Activated T-cell treated with anti-CD3 and anti-CD28 coated beads, Interleukin-2, amount 50 U/mL, for 24 hours (primary cell): Measurements from ENCODE around the gene FBXO10.

Experiments used
- DNase-seq: peaks from one replicate; pipeline ENCODE4 v3.0.0-alpha.2; 2020
- H3K27ac Mint-ChIP-seq: 2 replicates; pipeline ENCODE4 v1.8.0; 2020; ENCODE audit warnings: mild to moderate bottlenecking, mixed read lengths
- H3K27me3 Mint-ChIP-seq: 2 replicates; pipeline ENCODE4 v1.8.0; 2020; ENCODE audit warnings: mixed read lengths
- H3K36me3 Mint-ChIP-seq: 2 replicates; pipeline ENCODE4 v1.8.0; 2020; ENCODE audit warnings: low read depth, mixed read lengths
- H3K4me1 Mint-ChIP-seq: 2 replicates; pipeline ENCODE4 v1.8.0; 2020; ENCODE audit warnings: low read depth, mixed read lengths
- H3K4me3 Mint-ChIP-seq: 2 replicates; pipeline ENCODE4 v1.8.0; 2020; ENCODE audit warnings: mild to moderate bottlenecking, moderate library complexity, mixed read lengths
- H3K9me3 Mint-ChIP-seq: 2 replicates; pipeline ENCODE4 v1.8.0; 2020; ENCODE audit warnings: mixed read lengths

Gene FBXO10

GRCh38 chr9:37549527-37549926 lies 26.7 kb downstream of the FBXO10 start:
- Mint-ChIP-seq H3K9me3 (no peaks in the 10 kb centered on the region), H3K36me3 (no peaks in the 10 kb centered on the region), H3K4me1 (peaks cover 4% of the 10 kb centered on the region), H3K27ac (no peak overlapping the region), H3K27me3 (no peaks in the 10 kb centered on the region), H3K4me3 (no peak overlapping the region)
- DNase-seq: no peak

DNA sequence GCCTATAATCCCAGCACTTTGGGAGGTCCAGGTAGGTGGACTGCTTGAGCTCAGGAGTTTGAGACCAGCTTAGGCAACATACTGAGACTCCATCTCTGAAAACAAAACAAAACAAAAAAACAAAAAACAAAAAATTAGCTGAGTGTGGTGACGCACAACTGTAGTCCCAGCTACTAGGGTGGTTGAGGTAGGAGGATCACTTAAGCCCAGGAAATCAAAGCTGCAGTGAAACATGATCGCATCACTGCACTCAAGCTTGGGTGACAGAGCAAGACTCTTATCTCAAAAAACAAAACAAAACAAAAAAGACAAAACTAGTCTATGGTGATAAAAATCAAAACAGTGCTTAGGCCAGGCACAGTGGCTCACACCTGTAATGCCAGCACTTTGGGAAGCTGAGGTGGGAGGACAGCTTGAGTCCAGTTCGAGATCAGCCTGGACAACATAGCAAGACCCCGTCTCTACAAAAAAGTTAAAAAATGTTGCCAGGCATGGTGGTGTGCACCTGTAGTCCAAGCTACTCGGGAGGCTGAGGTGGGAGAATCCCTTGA lies 28.8 kb downstream of the FBXO10 start:
- H3K36me3 Mint-ChIP-seq: no peaks in the 10 kb centered on the region
- no peak overlapping the region for H3K4me3 Mint-ChIP-seq
- no peaks in the 10 kb centered on the region for H3K27me3 Mint-ChIP-seq
- no peak for DNase-seq
- H3K27ac Mint-ChIP-seq: no peak overlapping the region
- no peaks in the 10 kb centered on the region for H3K9me3 Mint-ChIP-seq
- H3K4me1 Mint-ChIP-seq: peaks cover 4% of the 10 kb centered on the region

DNA sequence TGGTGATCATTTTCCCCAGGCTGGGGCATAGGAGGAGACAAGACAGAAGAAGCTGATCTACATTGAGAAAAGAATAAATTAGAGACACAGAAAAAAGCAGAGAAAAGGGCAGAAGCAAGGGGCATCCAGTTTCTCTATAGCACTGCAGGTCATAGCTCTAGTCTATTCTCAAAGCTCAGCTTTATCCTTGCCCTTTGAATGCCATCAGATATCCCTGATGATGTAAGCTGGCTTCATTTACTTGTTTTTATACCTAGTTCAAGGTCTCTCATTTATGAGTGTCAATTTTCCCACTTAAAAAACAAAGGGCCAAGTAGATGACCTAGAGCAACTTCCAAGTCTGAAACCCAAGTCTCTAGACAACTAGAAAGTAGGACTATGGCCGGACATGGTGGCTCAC lies 32.7 kb downstream of the FBXO10 start:
- Mint-ChIP-seq H3K27me3 (no peaks in the 10 kb centered on the region), H3K4me3 (no peak overlapping the region), H3K27ac (no peak overlapping the region), H3K9me3 (no peaks in the 10 kb centered on the region), H3K36me3 (peaks cover 14% of the 10 kb centered on the region), H3K4me1 (no peaks in the 10 kb centered on the region)
- no peak for DNase-seq

DNA sequence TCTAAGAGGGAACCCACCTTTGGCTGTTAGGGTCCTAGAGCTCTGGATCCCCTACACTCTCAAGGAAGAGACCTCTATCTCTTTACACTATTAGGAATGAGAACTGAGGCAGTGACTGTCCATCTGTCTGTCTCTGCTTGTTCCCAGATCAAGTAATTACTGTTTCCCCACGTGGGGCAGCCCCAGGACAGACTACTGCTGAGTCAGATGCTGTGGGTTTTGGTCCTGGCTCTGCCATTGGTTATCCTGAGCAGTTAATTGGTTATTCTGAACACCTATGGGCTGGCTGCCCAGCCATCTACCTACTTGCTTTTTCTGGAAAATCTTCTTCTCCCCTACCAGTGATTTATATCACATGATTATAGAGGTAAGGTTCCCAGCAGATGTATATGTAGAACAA lies 33.3 kb downstream of the FBXO10 start:
- Mint-ChIP-seq H3K36me3 (peaks cover 18% of the 10 kb centered on the region), H3K4me1 (no peaks in the 10 kb centered on the region)

GRCh38 chr9:37542488-37542887 lies 33.7 kb downstream of the FBXO10 start:
- Mint-ChIP-seq H3K4me1 (no peaks in the 10 kb centered on the region), H3K36me3 (peaks cover 22% of the 10 kb centered on the region), H3K9me3 (no peaks in the 10 kb centered on the region), H3K27ac (no peak overlapping the region), H3K4me3 (no peak overlapping the region), H3K27me3 (no peaks in the 10 kb centered on the region)
- DNase-seq: no peak

More for the DNA sequence above, 33.3 kb downstream of the FBXO10 start:
- no peaks in the 10 kb centered on the region for H3K27me3 Mint-ChIP-seq
- no peak for DNase-seq
- H3K4me3 Mint-ChIP-seq: no peak overlapping the region
- no peaks in the 10 kb centered on the region for H3K9me3 Mint-ChIP-seq
- H3K27ac Mint-ChIP-seq: no peak overlapping the region

DNA sequence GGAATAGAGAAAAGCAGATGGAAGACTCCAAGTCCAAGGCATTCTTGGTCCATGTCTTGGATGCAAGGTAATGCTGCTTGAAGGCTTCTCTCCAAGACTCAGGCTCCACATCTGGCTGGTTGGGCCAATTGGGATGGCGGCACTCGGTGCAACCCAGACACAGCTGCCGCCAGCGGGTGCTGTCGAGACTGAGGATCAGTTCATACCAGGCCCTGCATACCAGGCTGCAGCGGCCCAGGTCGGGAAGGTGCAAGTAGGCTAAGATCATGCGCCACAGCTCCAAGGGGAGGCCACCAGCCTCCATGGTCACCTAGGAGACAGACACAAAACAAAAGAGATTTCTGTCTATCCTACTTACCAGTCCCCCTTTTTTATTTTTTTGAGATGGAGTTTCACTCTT lies 34.7 kb downstream of the FBXO10 start:
- Mint-ChIP-seq H3K36me3 (peaks cover 31% of the 10 kb centered on the region), H3K27me3 (no peaks in the 10 kb centered on the region), H3K4me1 (no peaks in the 10 kb centered on the region), H3K9me3 (no peaks in the 10 kb centered on the region), H3K4me3 (no peak overlapping the region), H3K27ac (no peak overlapping the region)
- DNase-seq: no peak

DNA sequence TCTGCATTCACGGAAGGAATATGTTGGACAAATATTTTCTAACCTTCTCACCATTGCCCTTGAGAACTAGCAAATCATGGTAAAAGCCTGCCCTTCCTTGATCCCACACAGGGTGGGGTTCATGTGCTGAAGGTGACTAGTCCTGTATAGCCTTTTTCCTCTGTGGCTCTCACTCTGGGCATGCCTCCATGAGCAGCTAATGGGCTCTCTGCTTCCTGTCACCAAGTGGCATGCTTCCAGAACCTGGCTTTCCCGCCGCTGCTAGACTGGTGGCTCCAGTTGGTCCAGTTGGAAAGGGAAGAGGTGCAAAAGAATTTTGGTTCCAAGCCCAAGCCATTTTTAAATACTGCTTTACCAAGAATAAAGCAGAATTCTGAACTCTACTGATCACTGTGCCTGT lies 35.5 kb downstream of the FBXO10 start:
- H3K4me1 Mint-ChIP-seq: no peaks in the 10 kb centered on the region
- peaks cover 36% of the 10 kb centered on the region for H3K36me3 Mint-ChIP-seq
- DNase-seq: no peak
- H3K4me3 Mint-ChIP-seq: no peak overlapping the region
- H3K27ac Mint-ChIP-seq: no peak overlapping the region
- no peaks in the 10 kb centered on the region for H3K27me3 Mint-ChIP-seq
- no peaks in the 10 kb centered on the region for H3K9me3 Mint-ChIP-seq

- H3K36me3 Mint-ChIP-seq: peaks cover 36% of the 10 kb centered on the region
- H3K27me3 Mint-ChIP-seq: no peaks in the 10 kb centered on the region
- no peaks in the 10 kb centered on the region for H3K9me3 Mint-ChIP-seq
- no peak overlapping the region for H3K27ac Mint-ChIP-seq
- no peaks in the 10 kb centered on the region for H3K4me1 Mint-ChIP-seq
- H3K4me3 Mint-ChIP-seq: no peak overlapping the region
- no peak for DNase-seq
Measured at GRCh38 chr9:37539634-37540033, 36.5 kb downstream of the FBXO10 start.

GRCh38 chr9:37538099-37538498 lies 38.1 kb downstream of the FBXO10 start:
- no peaks in the 10 kb centered on the region for H3K9me3 Mint-ChIP-seq
- peaks cover 36% of the 10 kb centered on the region for H3K36me3 Mint-ChIP-seq
- no peak overlapping the region for H3K4me3 Mint-ChIP-seq

DNA sequence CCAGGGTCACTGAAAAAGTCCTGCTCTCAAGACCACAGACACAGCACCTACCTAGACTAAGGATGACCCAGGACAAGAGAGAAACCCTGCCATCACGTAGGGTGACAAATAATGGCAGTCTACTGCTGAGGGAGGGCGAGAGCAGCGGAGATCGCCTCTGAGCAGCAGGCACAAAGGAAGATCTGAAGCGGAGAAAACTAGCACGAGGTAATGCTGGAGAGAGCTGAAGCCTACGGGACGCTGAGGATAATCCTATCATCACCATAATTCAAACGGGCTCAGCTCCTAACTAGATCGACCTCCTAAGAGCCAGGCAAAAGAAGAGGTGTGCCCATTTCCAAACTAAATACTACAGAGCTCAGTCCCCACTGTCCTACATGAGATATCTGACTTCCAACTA lies 41.3 kb downstream of the FBXO10 start:
- Mint-ChIP-seq H3K27me3 (no peaks in the 10 kb centered on the region), H3K4me1 (peaks cover 8% of the 10 kb centered on the region), H3K36me3 (peaks cover 32% of the 10 kb centered on the region), H3K9me3 (no peaks in the 10 kb centered on the region), H3K27ac (no peak overlapping the region), H3K4me3 (no peak overlapping the region)
- no peak for DNase-seq

More at GRCh38 chr9:37538099-37538498, 38.1 kb downstream of the FBXO10 start:
- H3K27ac Mint-ChIP-seq: no peak overlapping the region
- no peaks in the 10 kb centered on the region for H3K27me3 Mint-ChIP-seq
- no peak for DNase-seq
- H3K4me1 Mint-ChIP-seq: no peaks in the 10 kb centered on the region

GRCh38 chr9:37534412-37534811 lies 41.8 kb downstream of the FBXO10 start:
- Mint-ChIP-seq H3K9me3 (no peaks in the 10 kb centered on the region), H3K27ac (no peak overlapping the region), H3K4me3 (no peak overlapping the region), H3K36me3 (peaks cover 29% of the 10 kb centered on the region), H3K4me1 (peaks cover 10% of the 10 kb centered on the region), H3K27me3 (no peaks in the 10 kb centered on the region)
- DNase-seq: no peak

GRCh38 chr9:37531699-37532098 lies 44.5 kb downstream of the FBXO10 start:
- Mint-ChIP-seq H3K4me1 (peaks cover 24% of the 10 kb centered on the region), H3K27me3 (no peaks in the 10 kb centered on the region), H3K36me3 (peaks cover 14% of the 10 kb centered on the region), H3K9me3 (no peaks in the 10 kb centered on the region), H3K27ac (peak overlapping the region; percentile 88), H3K4me3 (peak overlapping the region; percentile 21)
- no peak for DNase-seq

DNA sequence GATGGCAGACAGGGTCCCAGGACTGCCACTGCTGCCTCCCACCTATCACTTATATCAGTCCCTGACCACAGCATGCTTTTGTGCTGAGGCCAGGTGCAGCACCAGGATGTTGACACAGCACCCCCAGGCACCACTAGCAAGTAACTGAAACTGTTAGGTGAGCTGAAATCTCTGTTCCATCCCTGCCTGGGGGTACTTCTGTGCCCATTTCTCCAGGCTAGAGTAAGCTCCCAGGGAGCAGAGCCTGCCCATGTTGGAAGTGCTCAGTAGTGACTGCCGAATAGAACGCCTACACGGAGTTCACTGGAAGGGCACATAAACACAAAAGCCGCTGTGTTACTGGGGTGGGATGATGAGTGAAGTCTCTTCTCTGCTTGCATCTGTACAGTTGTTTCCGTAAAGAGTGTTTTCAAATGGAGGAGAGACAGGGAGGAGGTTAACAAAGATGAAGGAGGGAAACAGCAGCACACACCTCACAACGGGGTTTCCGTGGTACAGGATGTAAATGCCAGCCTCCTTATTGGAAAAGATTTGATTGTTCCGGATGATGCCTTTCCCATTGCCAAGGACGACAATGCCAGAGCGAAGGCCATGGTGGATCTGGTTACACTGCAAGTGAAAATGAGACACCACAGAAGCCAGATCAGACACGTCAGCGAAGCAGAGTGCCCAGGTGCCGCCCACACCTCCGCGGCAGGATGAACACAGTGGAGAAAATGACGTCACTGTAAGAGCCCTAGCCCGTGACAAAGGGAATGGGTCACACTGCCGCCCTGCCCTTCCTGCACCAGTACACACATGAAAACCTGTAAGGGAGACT lies 47.3 kb downstream of the FBXO10 start:
- H3K4me3 Mint-ChIP-seq: peak overlapping the region; percentile 63
- peaks cover 22% of the 10 kb centered on the region for H3K36me3 Mint-ChIP-seq
- H3K4me1 Mint-ChIP-seq: peaks cover 24% of the 10 kb centered on the region
- no peaks in the 10 kb centered on the region for H3K27me3 Mint-ChIP-seq
- peak; percentile 76 for DNase-seq
- H3K27ac Mint-ChIP-seq: peak overlapping the region; percentile 92
- H3K9me3 Mint-ChIP-seq: no peaks in the 10 kb centered on the region

DNA sequence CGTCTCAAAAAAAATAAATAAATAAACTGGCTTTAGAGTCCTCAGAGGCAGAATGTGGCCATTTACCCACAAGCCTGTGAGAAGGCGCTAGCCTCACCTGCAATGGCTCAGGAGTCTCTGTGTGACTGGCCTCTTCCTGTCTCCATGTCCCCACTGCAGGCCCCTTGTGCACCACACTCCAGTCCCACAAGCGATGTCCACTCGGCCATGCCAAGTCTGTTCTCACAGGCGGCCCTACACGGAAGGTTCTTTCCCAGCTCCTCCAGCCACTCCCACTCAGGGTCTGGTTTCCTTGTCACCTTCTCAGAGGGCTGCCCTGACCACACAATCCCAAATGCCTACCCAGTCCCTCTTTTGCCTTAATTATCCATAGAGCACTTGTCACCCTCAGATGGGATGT lies 52.3 kb downstream of the FBXO10 start:
- Mint-ChIP-seq H3K27me3 (no peaks in the 10 kb centered on the region), H3K4me1 (peaks cover 9% of the 10 kb centered on the region), H3K9me3 (no peaks in the 10 kb centered on the region), H3K27ac (no peak overlapping the region), H3K4me3 (no peak overlapping the region), H3K36me3 (peaks cover 36% of the 10 kb centered on the region)
- no peak for DNase-seq

DNA sequence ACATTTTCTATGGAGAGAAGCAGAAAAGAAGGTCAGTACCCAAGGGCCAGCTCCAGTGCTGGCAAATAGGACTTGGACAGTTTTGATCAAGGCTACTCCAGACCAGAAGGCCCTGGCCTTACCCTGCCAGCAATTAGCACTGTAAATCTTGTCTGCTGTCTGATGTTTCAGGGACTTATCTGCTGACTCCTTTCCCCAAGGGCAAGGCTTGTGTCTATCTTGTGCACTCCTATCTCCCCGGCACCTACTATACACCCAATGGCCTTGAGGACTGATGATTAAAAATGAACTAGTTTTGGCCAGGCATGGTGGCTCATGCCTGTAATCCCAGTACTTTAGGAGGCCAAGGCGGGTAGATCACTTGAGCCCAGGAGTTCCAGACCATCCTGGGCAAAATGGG lies 53.2 kb downstream of the FBXO10 start:
- Mint-ChIP-seq H3K27me3 (no peaks in the 10 kb centered on the region), H3K27ac (peak overlapping the region; percentile 13), H3K4me3 (no peak overlapping the region), H3K36me3 (peaks cover 37% of the 10 kb centered on the region), H3K4me1 (no peaks in the 10 kb centered on the region), H3K9me3 (no peaks in the 10 kb centered on the region)
- no peak for DNase-seq
